ENCODE measurements around the gene SLC37A2. TPM values are rescaled to one million over a fixed set of nuclear protein-coding genes. Genes with fewer than 3 reads are reported as not detected.

The SLC37A2 gene
- total RNA-seq, 1 experiment from 2014 or later = 13.8 TPM

GRCh38 chr11:125071435-125071834 is 8.3 kb downstream of the SLC37A2 start:
- no peak for DNase-seq
- Histone ChIP-seq H3K27me3 (replicated peaks; ENCODE audit: control insufficient read depth, insufficient read depth, low read length) (no peaks in the 10 kb centered on the region), H3K4me1 (peaks cover 54% of the 10 kb centered on the region), H3K4me3 (ENCODE audit: low read depth, low read length) (no peak overlapping the region), H3K36me3 (ENCODE audit: control insufficient read depth, insufficient read depth, low read length) (no peaks in the 10 kb centered on the region), H3K9me3 (no peaks in the 10 kb centered on the region)
- H3K4me3 Mint-ChIP-seq (ENCODE audit: unreplicated experiment) = no peak overlapping the region
- peak overlapping the region; percentile 61 for H3K27ac Mint-ChIP-seq (ENCODE audit: unreplicated experiment)
- ChIA-PET POLR2A (interaction anchor here (0.6 kb wide), 1 partner anchor 344 kb away, joined by 3 read pairs; no protein-coding TSS in a partner anchor), CTCF (no interaction called here)
- H3K27me3 Mint-ChIP-seq (ENCODE audit: insufficient read depth, unreplicated experiment) = no peaks in the 10 kb centered on the region
- TF ChIP-seq, protein P1, sequence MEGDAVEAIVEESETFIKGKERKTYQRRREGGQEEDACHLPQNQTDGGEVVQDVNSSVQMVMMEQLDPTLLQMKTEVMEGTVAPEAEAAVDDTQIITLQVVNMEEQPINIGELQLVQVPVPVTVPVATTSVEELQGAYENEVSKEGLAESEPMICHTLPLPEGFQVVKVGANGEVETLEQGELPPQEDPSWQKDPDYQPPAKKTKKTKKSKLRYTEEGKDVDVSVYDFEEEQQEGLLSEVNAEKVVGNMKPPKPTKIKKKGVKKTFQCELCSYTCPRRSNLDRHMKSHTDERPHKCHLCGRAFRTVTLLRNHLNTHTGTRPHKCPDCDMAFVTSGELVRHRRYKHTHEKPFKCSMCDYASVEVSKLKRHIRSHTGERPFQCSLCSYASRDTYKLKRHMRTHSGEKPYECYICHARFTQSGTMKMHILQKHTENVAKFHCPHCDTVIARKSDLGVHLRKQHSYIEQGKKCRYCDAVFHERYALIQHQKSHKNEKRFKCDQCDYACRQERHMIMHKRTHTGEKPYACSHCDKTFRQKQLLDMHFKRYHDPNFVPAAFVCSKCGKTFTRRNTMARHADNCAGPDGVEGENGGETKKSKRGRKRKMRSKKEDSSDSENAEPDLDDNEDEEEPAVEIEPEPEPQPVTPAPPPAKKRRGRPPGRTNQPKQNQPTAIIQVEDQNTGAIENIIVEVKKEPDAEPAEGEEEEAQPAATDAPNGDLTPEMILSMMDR (IDR thresholded peaks at IDR 0.05; ENCODE audit: insufficient read depth in 1 of 2, low read depth in 1 of 2, low read length in 1 of 2, severe bottlenecking in 1 of 2, unreplicated experiment in 1 of 2) = no peak
- H3K4me1 Mint-ChIP-seq (ENCODE audit: low read depth, unreplicated experiment) = peaks cover 42% of the 10 kb centered on the region
- intact Hi-C loops (cut with micrococcal nuclease; ENCODE audit: unreplicated experiment) = loop anchor here (1.0 kb wide), 1 partner anchor 8 kb away; the partner anchor contains the start of gene SLC37A2
- H3K9me3 Mint-ChIP-seq (ENCODE audit: unreplicated experiment) = no peaks in the 10 kb centered on the region
- no TSS peak for BruUV-seq (replicated peaks)
- H3K36me3 Mint-ChIP-seq (ENCODE audit: insufficient read depth, unreplicated experiment) = peaks cover 6% of the 10 kb centered on the region

DNA sequence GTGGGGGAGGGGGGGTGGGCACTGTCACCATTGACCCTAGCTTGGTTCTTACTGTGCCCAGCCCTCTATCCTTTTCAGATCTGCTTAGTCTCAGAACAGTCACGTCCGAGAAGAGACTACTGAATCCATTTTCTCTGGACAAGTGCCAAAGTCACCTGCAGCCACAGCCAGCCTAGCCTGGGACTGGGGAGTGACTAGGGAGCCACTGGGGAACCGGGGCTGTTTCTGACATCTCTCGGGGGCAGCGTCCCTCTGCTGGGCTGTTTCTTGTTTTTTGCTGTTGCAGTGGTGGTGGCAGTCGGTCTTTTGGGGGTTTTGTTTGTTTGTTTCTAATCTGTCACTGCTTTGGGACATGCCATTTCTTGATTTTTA is 8.7 kb downstream of the SLC37A2 start:
- DNase-seq = no peak
- ChIA-PET CTCF (interaction anchor here (1.0 to 1.2 kb wide), 2 partner anchors 9 to 19 kb away, joined by 4 to 7 read pairs; partner anchors contain the start of gene SLC37A2), POLR2A (interaction anchor here (0.6 kb wide), 1 partner anchor 345 kb away, joined by 3 read pairs; no protein-coding TSS in a partner anchor)
- H3K4me1 ChIP-seq = peaks cover 54% of the 10 kb centered on the region
- peak overlapping the region; percentile 18 for H3K4me3 Mint-ChIP-seq (ENCODE audit: unreplicated experiment)
- no peaks in the 10 kb centered on the region for H3K27me3 Mint-ChIP-seq (ENCODE audit: insufficient read depth, unreplicated experiment)
- TF ChIP-seq, protein P1 (IDR thresholded peaks at IDR 0.05; ENCODE audit: insufficient read depth in 1 of 2, low read depth in 1 of 2, low read length in 1 of 2, severe bottlenecking in 1 of 2, unreplicated experiment in 1 of 2) = no peak
- peak overlapping the region; percentile 61 for H3K27ac Mint-ChIP-seq (ENCODE audit: unreplicated experiment)
- H3K36me3 ChIP-seq (ENCODE audit: control insufficient read depth, insufficient read depth, low read length) = no peaks in the 10 kb centered on the region
- H3K36me3 Mint-ChIP-seq (ENCODE audit: insufficient read depth, unreplicated experiment) = peaks cover 6% of the 10 kb centered on the region
- no peak overlapping the region for H3K4me3 ChIP-seq (ENCODE audit: low read depth, low read length)
- BruUV-seq (replicated peaks) = no TSS peak
- H3K27me3 ChIP-seq (replicated peaks; ENCODE audit: control insufficient read depth, insufficient read depth, low read length) = no peaks in the 10 kb centered on the region
- H3K4me1 Mint-ChIP-seq (ENCODE audit: low read depth, unreplicated experiment) = peaks cover 42% of the 10 kb centered on the region
- intact Hi-C loops (cut with micrococcal nuclease; ENCODE audit: unreplicated experiment) = loop anchor here (1.0 kb wide), 1 partner anchor 9 kb away; the partner anchor contains the start of gene SLC37A2
- no peaks in the 10 kb centered on the region for H3K9me3 ChIP-seq
- no peaks in the 10 kb centered on the region for H3K9me3 Mint-ChIP-seq (ENCODE audit: unreplicated experiment)

DNA sequence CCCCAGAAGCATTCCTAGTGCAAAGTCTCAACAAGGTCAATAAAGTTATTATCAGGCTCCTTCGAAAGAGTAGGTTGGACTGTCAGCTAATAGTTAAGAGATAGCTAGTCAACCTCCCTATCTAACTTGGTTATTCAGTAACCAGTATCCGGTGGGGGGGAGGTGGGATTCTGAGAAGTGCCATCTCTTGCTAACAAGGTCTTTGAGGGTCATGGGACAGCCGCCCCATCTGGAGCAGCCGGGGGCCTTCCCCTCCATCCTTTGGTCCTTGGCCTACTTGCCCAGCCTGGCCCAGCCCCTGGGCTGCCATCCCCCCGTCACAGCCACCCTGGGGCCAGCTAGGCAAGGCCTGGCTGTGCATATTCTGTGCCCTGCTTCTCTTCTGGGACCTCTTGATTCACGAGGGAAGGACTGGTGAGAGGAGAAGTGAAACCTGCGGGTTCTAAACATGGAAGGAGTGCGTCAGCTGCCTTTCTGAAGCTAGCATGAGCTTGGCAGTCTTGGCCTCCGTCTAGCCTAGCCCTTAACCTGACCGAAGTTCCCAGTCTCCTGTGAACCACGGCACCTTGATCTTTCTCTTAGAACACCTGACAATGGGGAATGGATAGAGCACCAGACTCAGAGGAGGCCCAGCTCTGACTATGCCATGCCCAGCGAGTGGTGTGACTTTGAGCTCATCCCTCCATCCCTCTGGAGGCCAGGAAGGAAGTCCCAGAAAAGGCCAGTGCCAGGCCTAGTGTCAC is 9.3 kb downstream of the SLC37A2 start:
- H3K4me1 ChIP-seq = peaks cover 54% of the 10 kb centered on the region
- no peaks in the 10 kb centered on the region for H3K27me3 ChIP-seq (replicated peaks; ENCODE audit: control insufficient read depth, insufficient read depth, low read length)
- POLR2A ChIA-PET = interaction anchor here (0.6 kb wide), 1 partner anchor 345 kb away, joined by 3 read pairs; no protein-coding TSS in a partner anchor
- peaks cover 6% of the 10 kb centered on the region for H3K36me3 Mint-ChIP-seq (ENCODE audit: insufficient read depth, unreplicated experiment)
- no peaks in the 10 kb centered on the region for H3K27me3 Mint-ChIP-seq (ENCODE audit: insufficient read depth, unreplicated experiment)
- H3K27ac Mint-ChIP-seq (ENCODE audit: unreplicated experiment) = peak overlapping the region; percentile 61
- no TSS peak for BruUV-seq (replicated peaks)
- TF ChIP-seq, protein P1 (IDR thresholded peaks at IDR 0.05; ENCODE audit: insufficient read depth in 1 of 2, low read depth in 1 of 2, low read length in 1 of 2, severe bottlenecking in 1 of 2, unreplicated experiment in 1 of 2) = no peak
- no peaks in the 10 kb centered on the region for H3K9me3 ChIP-seq
- DNase-seq = peak; percentile 42 to 57
- no peaks in the 10 kb centered on the region for H3K36me3 ChIP-seq (ENCODE audit: control insufficient read depth, insufficient read depth, low read length)
- CTCF ChIA-PET = interaction anchor here (1.0 to 1.2 kb wide), 2 partner anchors 9 to 19 kb away, joined by 4 to 7 read pairs; partner anchors contain the start of gene SLC37A2
- peaks cover 42% of the 10 kb centered on the region for H3K4me1 Mint-ChIP-seq (ENCODE audit: low read depth, unreplicated experiment)
- H3K9me3 Mint-ChIP-seq (ENCODE audit: unreplicated experiment) = no peaks in the 10 kb centered on the region
- H3K4me3 Mint-ChIP-seq (ENCODE audit: unreplicated experiment) = peak overlapping the region; percentile 18
- intact Hi-C loops (cut with micrococcal nuclease; ENCODE audit: unreplicated experiment) = no loop called here
- H3K4me3 ChIP-seq (ENCODE audit: low read depth, low read length) = no peak overlapping the region
